HepG2 (cell line): ENCODE data around the gene RASSF7. TPM values are rescaled to one million over a fixed set of nuclear protein-coding genes. Genes with fewer than 3 reads are reported as not detected.

Experiments
- BRD4 ChIP-seq: sonication (generic); formaldehyde crosslinking; IDR thresholded peaks from 2 replicates; pipeline ENCODE4 v1.4.0; 2020; ENCODE audit warnings: missing genetic modification reagents
- HDAC2 ChIP-seq: sonication (generic); formaldehyde crosslinking; IDR thresholded peaks from 2 replicates; pipeline ENCODE4 v1.4.0; 2020; ENCODE audit warnings: missing genetic modification reagents
- HNRNPLL ChIP-seq: fragments of 200-400 bp; formaldehyde crosslinking; IDR thresholded peaks from 2 replicates; pipeline ENCODE4 v1.6.1; 2017; ENCODE audit warnings: mild to moderate bottlenecking, low read depth, low read length; ENCODE audit not compliant: poor library complexity, severe bottlenecking
- JUND ChIP-seq: sonication (generic); formaldehyde crosslinking; IDR thresholded peaks from 2 replicates; pipeline ENCODE4 v1.8.0; 2022; ENCODE audit warnings: mild to moderate bottlenecking, missing genetic modification reagents
- LBX2 ChIP-seq: sonication (generic); formaldehyde crosslinking; IDR thresholded peaks from 2 replicates; pipeline ENCODE4 v1.5.0; 2020; ENCODE audit warnings: missing genetic modification reagents, mild to moderate bottlenecking, borderline replicate concordance
- MTERF4 ChIP-seq: sonication (generic); formaldehyde crosslinking; IDR thresholded peaks from 2 replicates; pipeline ENCODE4 v1.8.0; 2023; ENCODE audit warnings: mild to moderate bottlenecking, missing genetic modification reagents
- MXD1 ChIP-seq: sonication (generic); formaldehyde crosslinking; IDR thresholded peaks from 2 replicates; pipeline ENCODE4 v1.4.0; 2020; ENCODE audit warnings: mild to moderate bottlenecking, missing genetic modification reagents
- PAF1 ChIP-seq: IDR thresholded peaks from 2 replicates; pipeline ENCODE4 v1.6.1; 2016; ENCODE audit warnings: missing genetic modification reagents, missing compliant biosample characterization
- PCBP2 ChIP-seq: fragments of 200-400 bp; formaldehyde crosslinking; optimal IDR thresholded peaks from 2 replicates; pipeline ENCODE3; 2018; ENCODE audit warnings: low read length, low read depth; ENCODE audit not compliant: poor library complexity, severe bottlenecking
- POGK ChIP-seq: sonication (generic); formaldehyde crosslinking; conservative IDR thresholded peaks from 2 replicates; pipeline ENCODE4 v1.8.0; 2022; ENCODE audit warnings: mild to moderate bottlenecking, moderate library complexity, missing genetic modification reagents
- POGZ ChIP-seq: sonication (generic); formaldehyde crosslinking; IDR thresholded peaks from 2 replicates; pipeline ENCODE4 v1.4.0; 2020; ENCODE audit warnings: mild to moderate bottlenecking, missing genetic modification reagents
- RBM22 ChIP-seq: fragments of 200-400 bp; formaldehyde crosslinking; optimal IDR thresholded peaks from 2 replicates; pipeline ENCODE3; 2017; ENCODE audit warnings: mild to moderate bottlenecking, low read length, moderate library complexity
- RELA ChIP-seq: sonication (generic); formaldehyde crosslinking; IDR thresholded peaks from 2 replicates; pipeline ENCODE4 v1.4.0; 2020; ENCODE audit warnings: missing genetic modification reagents
- RFX5 ChIP-seq: IDR thresholded peaks from 2 replicates; pipeline ENCODE4 v1.6.1; 2011; ENCODE audit warnings: low read depth, low read length, improper control_type of control experiment
- SKI ChIP-seq: fragments of 450-650 bp; IDR thresholded peaks from one replicate; pipeline ENCODE4 v1.6.1; 2018; ENCODE audit warnings: mild to moderate bottlenecking; ENCODE audit not compliant: partially characterized antibody
- SMC3 ChIP-seq: IDR thresholded peaks from 2 replicates; pipeline ENCODE4 v1.6.1; 2011; ENCODE audit warnings: low read length, improper control_type of control experiment
- SNAI1 ChIP-seq: sonication (generic); formaldehyde crosslinking; IDR thresholded peaks from 2 replicates; pipeline ENCODE4 v1.5.0; 2020; ENCODE audit warnings: mild to moderate bottlenecking, missing genetic modification reagents, borderline replicate concordance
- TEF ChIP-seq: sonication (generic); formaldehyde crosslinking; IDR thresholded peaks from 2 replicates; pipeline ENCODE4 v1.5.0; 2020; ENCODE audit warnings: missing genetic modification reagents
- XBP1 ChIP-seq: sonication (generic); formaldehyde crosslinking; IDR thresholded peaks from 2 replicates; pipeline ENCODE4 v1.5.0; 2020; ENCODE audit warnings: missing genetic modification reagents
- ZNF160 ChIP-seq: sonication (generic); formaldehyde crosslinking; IDR thresholded peaks from 2 replicates; pipeline ENCODE4 v1.8.0; 2022; ENCODE audit warnings: mild to moderate bottlenecking, inconsistent platforms, missing genetic modification reagents
- ZNF230 ChIP-seq: sonication (generic); formaldehyde crosslinking; IDR thresholded peaks from 2 replicates; pipeline ENCODE4 v1.4.0; 2020; ENCODE audit warnings: mild to moderate bottlenecking, missing genetic modification reagents
- ZNF24 ChIP-seq: fragments of 450-650 bp; IDR thresholded peaks from 2 replicates; pipeline ENCODE4 v1.6.1; 2017; ENCODE audit warnings: antibody characterized with exemption, mild to moderate bottlenecking
- ZNF333 ChIP-seq: sonication (generic); formaldehyde crosslinking; IDR thresholded peaks from 2 replicates; pipeline ENCODE4 v1.4.0; 2020; ENCODE audit warnings: mild to moderate bottlenecking, missing genetic modification reagents, borderline replicate concordance
- ZNF589 ChIP-seq: sonication (generic); formaldehyde crosslinking; conservative IDR thresholded peaks from 2 replicates; pipeline ENCODE4 v1.8.0; 2022; ENCODE audit warnings: mild to moderate bottlenecking, moderate library complexity, missing genetic modification reagents
- ZNF7 ChIP-seq: IDR thresholded peaks from 2 replicates; pipeline ENCODE4 v1.6.1; 2016; ENCODE audit warnings: missing biosample characterization, missing genetic modification reagents
- ZNF780A ChIP-seq: sonication (generic); formaldehyde crosslinking; IDR thresholded peaks from 2 replicates; pipeline ENCODE4 v1.8.0; 2022; ENCODE audit warnings: mild to moderate bottlenecking, missing genetic modification reagents, moderate library complexity
- ZNF879 ChIP-seq: sonication (generic); formaldehyde crosslinking; IDR thresholded peaks from 2 replicates; pipeline ENCODE4 v1.8.1; 2023; ENCODE audit warnings: missing genetic modification reagents
- ZNF883 ChIP-seq: sonication (generic); formaldehyde crosslinking; IDR thresholded peaks from 2 replicates; pipeline ENCODE4 v1.5.1; 2020; ENCODE audit warnings: mild to moderate bottlenecking, missing genetic modification reagents; ENCODE audit errors: not compliant biosample characterization
- polyA plus RNA-seq, 8 experiments: library from polyadenylated mRNA; depleted of rRNA in 3 of 8; stranded (reverse) in 7 of 8; unstranded in 1 of 8; fragments of >200 nt; fragmentation: Illumina TruSeq in 4 of 8; extraction: Trizol in 4 of 8; gene quantifications; 2 replicates each; pipeline versions ENCODE4 v1.2.1 to v1.2.3, GENCODE V29; 2011 to 2016; ENCODE audit warnings: low read depth in 4 of 8, missing spikeins in 1 of 8, mixed read lengths in 1 of 8; ENCODE audit not compliant: insufficient read depth in 1 of 8
- total RNA-seq, 5 experiments: library from RNA; depleted of rRNA; stranded (reverse); fragments of >200 nt; fragmentation: Illumina TruSeq; extraction: Trizol; gene quantifications; 2 replicates each; pipeline ENCODE4 v1.2.3, GENCODE V29; 2016; ENCODE audit warnings: low read depth in 1 of 5

Gene RASSF7
- total and polyA plus RNA-seq, 2 of the 13 experiments (the other 11 are each of a cell fraction or from before 2014, with no cell fraction given), result 20.2 to 28.6 TPM

- TF ChIP-seq MTERF4 (CRISPR knock-in tag) (no peak), SMC3 (no peak), HNRNPLL (no peak), RELA (CRISPR knock-in tag) (no peak), RFX5 (no peak), RBM22 (no peak), ZNF333 (CRISPR knock-in tag) (no peak), ZNF160 (CRISPR knock-in tag) (no peak), JUND (CRISPR knock-in tag) (no peak; the same call in 1 of the 2 replicates), PCBP2 (no peak), ZNF879 (CRISPR knock-in tag) (no peak), HDAC2 (CRISPR knock-in tag) (peak; percentile 69), BRD4 (CRISPR knock-in tag) (no peak; the same call in 1 of the 2 replicates), ZNF589 (CRISPR knock-in tag) (no peak), TEF (no peak), ZNF230 (CRISPR knock-in tag) (no peak), ZNF883 (CRISPR knock-in tag) (no peak), XBP1 (CRISPR knock-in tag) (no peak), POGK (CRISPR knock-in tag) (no peak), ZNF24 (no peak), ZNF780A (CRISPR knock-in tag) (no peak), LBX2 (CRISPR knock-in tag) (no peak), PAF1 (no peak), SNAI1 (CRISPR knock-in tag) (no peak), SKI (peak; percentile 41), MXD1 (no peak), ZNF7 (CRISPR knock-in tag) (no peak), POGZ (CRISPR knock-in tag) (no peak)
These were observed 19.2 kb downstream of the RASSF7 start (continued) for GRCh38 chr11:579830-580601.
